Measurements from ENCODE around the gene KLF11. TPM values are rescaled to one million over a fixed set of nuclear protein-coding genes. Genes with fewer than 3 reads are reported as not detected.
A peak's percentile ranks its signal among the peaks of the same experiment; 100 is the strongest.

Gene KLF11
- total and polyA plus RNA-seq, 7 donors: 7.0 to 27.0 (median 11.8) TPM

DNA sequence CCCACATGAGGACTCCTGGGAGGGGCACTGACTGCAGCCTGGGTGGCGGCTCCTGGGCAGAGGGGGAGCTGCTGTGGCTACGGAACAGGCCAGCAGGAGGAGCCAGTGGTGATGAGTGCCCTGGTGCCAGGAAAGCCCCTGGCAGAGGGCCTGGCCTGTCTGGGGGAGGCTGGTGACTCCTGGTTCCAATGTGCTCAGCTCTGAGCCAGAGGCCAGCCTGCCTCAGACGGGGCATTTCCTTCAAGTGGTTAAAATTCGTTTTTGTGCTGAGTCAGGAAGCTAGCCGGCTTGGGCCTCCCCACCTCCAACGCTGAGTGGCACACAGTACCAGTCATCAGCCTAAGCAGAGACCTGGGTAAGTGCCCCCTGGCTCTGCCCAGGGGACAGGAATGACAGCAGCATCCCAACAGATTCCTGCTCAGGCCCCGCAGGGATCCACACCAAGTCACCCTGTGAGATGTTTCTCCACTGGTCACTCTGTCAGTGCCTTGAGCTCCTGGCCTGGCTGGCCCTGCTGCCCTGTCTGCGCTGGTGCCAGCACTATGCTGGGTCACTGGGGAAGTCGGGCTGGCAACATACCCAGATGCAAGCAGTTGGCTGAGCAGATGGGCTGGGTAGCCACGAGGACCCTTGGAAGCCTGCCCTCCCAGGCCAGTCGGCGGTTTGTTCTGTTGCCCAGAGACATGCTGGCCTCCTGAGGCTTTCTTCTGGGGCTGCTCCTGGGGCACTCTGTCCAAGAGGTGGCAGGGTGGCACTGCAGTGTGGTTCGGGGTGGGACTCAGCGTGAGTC is 7.1 kb upstream of the KLF11 start:
- Histone ChIP-seq H3K4me3 (no peak overlapping the region), H3K27ac (peak overlapping the region; percentile 89), H3K36me3 (ENCODE audit: insufficient read depth in 1 of 2, low read depth in 1 of 2) (no peaks in the 10 kb centered on the region), H3K9me3 (no peaks in the 10 kb centered on the region), H3K4me1 (peaks cover 45% of the 10 kb centered on the region), H3K27me3 (ENCODE audit: insufficient read depth in 3 of 3, low read length in 2 of 3) (no peaks in the 10 kb centered on the region)
- WGBS, 3 donors: 16 to 27% (median 22%) methylated on average over 14 of the region's 14 CpGs
- ATAC-seq (peak; percentile 81 to 91 (median 84)), DNase-seq (peak; percentile 87 to 93)
- intact Hi-C loops (cut with DNase I): no loop called here
- TF ChIP-seq, protein P1, sequence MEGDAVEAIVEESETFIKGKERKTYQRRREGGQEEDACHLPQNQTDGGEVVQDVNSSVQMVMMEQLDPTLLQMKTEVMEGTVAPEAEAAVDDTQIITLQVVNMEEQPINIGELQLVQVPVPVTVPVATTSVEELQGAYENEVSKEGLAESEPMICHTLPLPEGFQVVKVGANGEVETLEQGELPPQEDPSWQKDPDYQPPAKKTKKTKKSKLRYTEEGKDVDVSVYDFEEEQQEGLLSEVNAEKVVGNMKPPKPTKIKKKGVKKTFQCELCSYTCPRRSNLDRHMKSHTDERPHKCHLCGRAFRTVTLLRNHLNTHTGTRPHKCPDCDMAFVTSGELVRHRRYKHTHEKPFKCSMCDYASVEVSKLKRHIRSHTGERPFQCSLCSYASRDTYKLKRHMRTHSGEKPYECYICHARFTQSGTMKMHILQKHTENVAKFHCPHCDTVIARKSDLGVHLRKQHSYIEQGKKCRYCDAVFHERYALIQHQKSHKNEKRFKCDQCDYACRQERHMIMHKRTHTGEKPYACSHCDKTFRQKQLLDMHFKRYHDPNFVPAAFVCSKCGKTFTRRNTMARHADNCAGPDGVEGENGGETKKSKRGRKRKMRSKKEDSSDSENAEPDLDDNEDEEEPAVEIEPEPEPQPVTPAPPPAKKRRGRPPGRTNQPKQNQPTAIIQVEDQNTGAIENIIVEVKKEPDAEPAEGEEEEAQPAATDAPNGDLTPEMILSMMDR (IDR thresholded peaks at IDR 0.05): peak; percentile 48

DNA sequence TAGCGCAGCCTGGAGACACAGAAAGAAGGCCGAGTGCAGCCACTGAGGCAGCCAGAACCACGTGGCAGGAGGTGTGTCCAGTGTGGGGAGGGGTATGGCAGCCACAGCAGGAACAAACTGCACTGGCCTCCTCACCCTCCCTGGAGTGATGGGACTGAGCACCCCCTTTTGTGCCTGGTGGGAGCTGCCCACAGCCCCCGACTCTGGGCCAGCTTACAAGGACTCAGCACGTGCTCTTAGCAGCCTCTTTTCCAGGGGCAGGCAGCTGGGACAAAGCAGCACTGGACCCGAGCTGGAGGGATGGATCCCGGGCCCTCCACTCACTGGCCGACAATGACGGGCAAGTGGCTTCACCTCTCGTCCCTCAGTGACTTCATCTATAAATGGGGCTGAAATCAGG is 5.2 kb upstream of the KLF11 start:
- Histone ChIP-seq H3K27ac (no peak overlapping the region), H3K36me3 (ENCODE audit: insufficient read depth in 1 of 2, low read depth in 1 of 2) (no peaks in the 10 kb centered on the region), H3K9me3 (no peaks in the 10 kb centered on the region), H3K4me1 (peaks cover 55% of the 10 kb centered on the region), H3K4me3 (no peak overlapping the region), H3K27me3 (ENCODE audit: insufficient read depth in 3 of 3, low read length in 2 of 3) (no peaks in the 10 kb centered on the region)
- intact Hi-C loops (cut with DNase I): no loop called here
- peak in 1 of 2 donors; percentile 38 for DNase-seq
- no peak for ATAC-seq
- TF ChIP-seq, protein P1 (IDR thresholded peaks at IDR 0.05): no peak
- WGBS, 3 donors: 84 to 87% (median 87%) methylated on average over 10 of the region's 10 CpGs

DNA sequence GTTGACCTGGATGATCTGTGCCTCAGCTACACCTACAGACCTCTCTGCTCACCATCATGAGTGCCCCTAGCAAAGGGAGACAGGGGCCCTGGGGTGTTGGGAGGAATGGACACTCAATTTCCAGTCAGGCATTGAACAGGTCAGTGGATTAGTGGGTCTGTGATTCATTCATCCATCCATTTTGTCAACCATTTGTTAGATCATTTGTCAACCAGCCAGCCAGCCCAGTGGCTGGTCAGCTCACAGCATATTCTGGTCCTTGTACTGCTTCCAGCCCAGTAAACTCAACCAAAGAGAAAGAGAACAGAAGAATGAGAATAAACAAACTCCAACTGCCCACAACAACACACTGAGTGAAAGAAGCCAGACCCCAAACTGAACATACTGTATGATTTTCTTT is 4.6 kb upstream of the KLF11 start:
- Histone ChIP-seq H3K27ac (peak overlapping the region; percentile 4), H3K9me3 (no peaks in the 10 kb centered on the region), H3K36me3 (ENCODE audit: insufficient read depth in 1 of 2, low read depth in 1 of 2) (no peaks in the 10 kb centered on the region), H3K4me1 (peaks cover 55% of the 10 kb centered on the region), H3K4me3 (no peak overlapping the region), H3K27me3 (ENCODE audit: insufficient read depth in 3 of 3, low read length in 2 of 3) (no peaks in the 10 kb centered on the region)
- ATAC-seq: no peak
- DNase-seq: peak in 1 of 2 donors; percentile 16
- TF ChIP-seq, protein P1 (IDR thresholded peaks at IDR 0.05): no peak
- intact Hi-C loops (cut with DNase I): no loop called here

DNA sequence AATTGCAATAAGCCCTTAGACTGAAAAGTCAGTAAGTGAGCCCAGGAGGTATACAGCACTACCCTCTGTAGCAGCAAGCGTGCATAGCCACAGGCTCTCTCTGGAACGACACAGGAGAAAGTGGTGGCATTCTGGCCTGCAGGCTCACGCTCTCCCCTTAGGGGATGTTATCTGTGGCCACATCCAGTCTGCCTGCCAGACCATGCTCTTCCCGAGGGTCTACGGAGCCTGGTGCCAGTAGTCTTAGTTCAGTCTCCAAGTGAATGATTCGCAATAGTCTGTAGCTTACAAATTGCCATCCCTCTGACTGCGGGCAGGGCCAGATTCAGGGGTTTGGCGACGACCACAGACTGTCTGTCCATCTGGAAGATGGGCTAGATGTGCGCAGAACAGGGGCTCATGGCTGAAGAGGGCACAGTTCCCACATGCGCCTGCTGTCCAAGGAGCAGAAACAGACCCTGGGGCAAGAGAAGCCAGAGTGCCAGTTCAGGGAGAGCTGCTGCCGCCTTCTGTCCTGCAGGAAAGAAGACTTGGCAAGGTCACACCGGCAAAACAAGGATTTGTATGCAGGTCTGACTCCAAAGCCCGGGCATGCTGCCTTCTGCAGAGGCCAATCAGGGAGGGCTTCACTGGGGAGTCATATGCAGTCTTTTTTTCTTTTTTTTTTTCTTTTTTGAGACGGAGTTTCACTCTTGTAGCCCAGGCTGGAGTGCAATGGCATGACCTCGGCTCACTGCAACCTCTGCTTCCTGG is 3.5 kb upstream of the KLF11 start:
- TF ChIP-seq, protein P1 (IDR thresholded peaks at IDR 0.05): no peak
- intact Hi-C loops (cut with DNase I): loop anchor here in 1 of 2 donors (10.0 kb wide), 1 partner anchor 225 kb away; no protein-coding TSS in a partner anchor
- Histone ChIP-seq H3K4me3 (no peak overlapping the region), H3K27me3 (ENCODE audit: insufficient read depth in 3 of 3, low read length in 2 of 3) (no peaks in the 10 kb centered on the region), H3K4me1 (peaks cover 55% of the 10 kb centered on the region), H3K36me3 (ENCODE audit: insufficient read depth in 1 of 2, low read depth in 1 of 2) (no peaks in the 10 kb centered on the region), H3K9me3 (no peaks in the 10 kb centered on the region), H3K27ac (peak overlapping the region; percentile 60)
- ATAC-seq: peak in 3 of 4 donors; percentile 6 to 26 (median 13)
- peak; percentile 69 to 79 for DNase-seq
- whole genome bisulfite sequencing, 3 donors: 35 to 58% (median 42%) methylated on average over 16 of the region's 16 CpGs
